Endothelial cell of umbilical vein (primary cell): Measurements from ENCODE around the gene ACSL4. TPM values are rescaled to one million over a fixed set of nuclear protein-coding genes. Genes with fewer than 3 reads are reported as not detected.

ENCODE experiments used
- BruUV-seq: library from RNA; stranded (reverse); fragments of 400-500 nt; replicated peaks from 2 replicates; lab custom pipeline; 2021; lab: Mats Ljungman, UMichigan
- CTCF ChIA-PET: fragments of 300-600, 350-600 bp; sonication (Branson Sonifier 250); formaldehyde crosslinking; loops from one replicate; lab custom pipeline; 2021; ENCODE audit warnings: antibody characterized with exemption, inconsistent platforms; lab: Charles Lee
- POLR2A ChIA-PET: fragments of 300-600, 350-600 bp; sonication (Branson Sonifier 250); formaldehyde crosslinking; loops from one replicate; lab custom pipeline; 2021; ENCODE audit warnings: antibody characterized with exemption, inconsistent platforms; lab: Charles Lee
- DNase-seq: peaks from one replicate; pipeline ENCODE4 v3.0.0-alpha.2; 2011; ENCODE audit warnings: low read depth, low spot score
- FAIRE-seq: peaks from 2 replicates; lab custom pipeline; 2011; peaks lifted over from hg19 to GRCh38; lab: Jason Lieb, UNC
- H2AFZ ChIP-seq: 2 replicates; pipeline ENCODE4 v1.6.0; 2012; ENCODE audit warnings: low read depth, low read length, control low read depth, inconsistent platforms
- H3K27ac ChIP-seq: 2 replicates; pipeline ENCODE4 v1.5.1; 2011; ENCODE audit warnings: low read depth, mild to moderate bottlenecking, control low read depth, low read length, moderate library complexity; ENCODE audit not compliant: insufficient read depth
- H3K27me3 ChIP-seq, 2 experiments: 2 replicates each; pipeline versions ENCODE4 v1.6.0 to v1.6.1; 2011; ENCODE audit warnings: low read length in 2 of 2, mixed read lengths in 1 of 2; ENCODE audit not compliant: control insufficient read depth in 2 of 2, insufficient read depth in 2 of 2
- H3K36me3 ChIP-seq, 2 experiments: 2 replicates in 1 of 2; 3 replicates in 1 of 2; pipeline ENCODE4 v1.5.1; 2011; ENCODE audit warnings: low read length in 2 of 2, mild to moderate bottlenecking in 1 of 2, moderate library complexity in 1 of 2; ENCODE audit not compliant: control insufficient read depth in 2 of 2, insufficient read depth in 2 of 2; ENCODE audit errors: extremely low read depth in 1 of 2
- H3K4me1 ChIP-seq: 3 replicates; pipeline ENCODE4 v1.5.1; 2011; ENCODE audit warnings: mild to moderate bottlenecking, low read length; ENCODE audit not compliant: control insufficient read depth, insufficient read depth; ENCODE audit errors: extremely low read depth
- H3K4me2 ChIP-seq: 2 replicates; pipeline ENCODE4 v1.6.1; 2011; ENCODE audit warnings: low read length, control low read depth, mixed read lengths; ENCODE audit not compliant: insufficient read depth
- H3K4me3 ChIP-seq, 3 experiments: fragments of 200-600 bp in 1 of 3; sonication (generic), shearing (Covaris generic) in 1 of 3; replicated peaks in 1 of 3; 2 replicates each; pipeline ENCODE4 v1.5.1; 2011 to 2016; ENCODE audit warnings: control low read depth in 3 of 3, low read length in 3 of 3, mild to moderate bottlenecking in 2 of 3, inconsistent platforms in 1 of 3, low read depth in 1 of 3, moderate library complexity in 1 of 3; ENCODE audit not compliant: insufficient read depth in 1 of 3
- H3K79me2 ChIP-seq: 2 replicates; pipeline ENCODE4 v1.6.0; 2012; ENCODE audit warnings: low read length, inconsistent platforms; ENCODE audit not compliant: control insufficient read depth, insufficient read depth
- H3K9ac ChIP-seq: replicated peaks from 2 replicates; pipeline ENCODE3; 2011; ENCODE audit warnings: low read length, control low read depth; ENCODE audit not compliant: insufficient read depth; ENCODE audit errors: extremely low read depth
- H3K9me1 ChIP-seq: replicated peaks from 3 replicates; pipeline ENCODE4 v1.6.0; 2011; ENCODE audit warnings: mild to moderate bottlenecking, low read length; ENCODE audit not compliant: control insufficient read depth, insufficient read depth; ENCODE audit errors: extremely low read depth
- H3K9me3 ChIP-seq: replicated peaks from 2 replicates; pipeline ENCODE4 v1.5.1; 2012; ENCODE audit warnings: low read length, inconsistent platforms; ENCODE audit not compliant: control insufficient read depth, insufficient read depth
- H4K20me1 ChIP-seq: replicated peaks from 2 replicates; pipeline ENCODE3; 2011; ENCODE audit warnings: mild to moderate bottlenecking, low read length; ENCODE audit not compliant: control insufficient read depth, insufficient read depth; ENCODE audit errors: extremely low read depth
- CTCF ChIP-seq, 2 donors: IDR thresholded peaks; 1 replicate in 1 of 2; 2 replicates in 1 of 2; pipeline ENCODE4 v1.5.1; 2011; ENCODE audit warnings: low read length in 2 of 2, mild to moderate bottlenecking in 2 of 2, moderate library complexity in 2 of 2, control low read depth in 1 of 2, inconsistent platforms in 1 of 2, low read depth in 1 of 2; ENCODE audit not compliant: insufficient read depth in 1 of 2; ENCODE audit errors: extremely low read depth in 1 of 2
- EZH2 ChIP-seq: IDR thresholded peaks from 2 replicates; pipeline ENCODE4 v1.6.1; 2012; ENCODE audit warnings: borderline replicate concordance, low read depth, mild to moderate bottlenecking, moderate library complexity, low read length, inconsistent platforms; ENCODE audit not compliant: severe bottlenecking
- FOS ChIP-seq: IDR thresholded peaks from 2 replicates; pipeline ENCODE4 v1.6.1; 2011; ENCODE audit warnings: mild to moderate bottlenecking, low read length, moderate library complexity, borderline replicate concordance; ENCODE audit not compliant: insufficient read depth
- GATA2 ChIP-seq: IDR thresholded peaks from 2 replicates; pipeline ENCODE4 v1.7.0; 2011; ENCODE audit warnings: low read depth, mild to moderate bottlenecking, moderate library complexity, mixed read lengths, low read length; ENCODE audit not compliant: insufficient read length, insufficient read depth
- JUN ChIP-seq: IDR thresholded peaks from 2 replicates; pipeline ENCODE4 v1.6.1; 2011; ENCODE audit warnings: borderline replicate concordance, low read depth; ENCODE audit not compliant: insufficient read length, insufficient read depth
- POLR2A ChIP-seq: IDR thresholded peaks from 2 replicates; pipeline ENCODE4 v1.6.1; 2012; ENCODE audit warnings: low read depth, mild to moderate bottlenecking, control low read depth, low read length
- POLR2AphosphoS5 ChIP-seq: IDR thresholded peaks from 2 replicates; pipeline ENCODE4 v1.6.1; 2012; ENCODE audit warnings: low read depth, mild to moderate bottlenecking, control low read depth, low read length, moderate library complexity; ENCODE audit not compliant: insufficient read depth
- dilution Hi-C: fragments of 300-500 bp; cut with MboI; formaldehyde crosslinking; loops from one replicate; pipeline ENCODE4 v1.15.0; 2019; ENCODE audit warnings: low sequenced_read_pairs; ENCODE audit not compliant: extremely low pct_ligation_motif_present
- intact Hi-C: fragments of 100-400 bp; cut with micrococcal nuclease; formaldehyde crosslinking; loops from one replicate; pipeline ENCODE4 v1.10.0; 2022
- polyA plus RNA-seq, 4 experiments: library from polyadenylated mRNA; depleted of rRNA in 3 of 4; stranded (reverse) in 3 of 4; unstranded in 1 of 4; fragments of >200 nt; gene quantifications; 2 replicates each; pipeline versions ENCODE4 v1.2.1 to v1.2.3, GENCODE V29; 2011 to 2012; ENCODE audit warnings: missing spikeins in 1 of 4
- total RNA-seq: library from RNA; stranded (reverse); gene quantifications from 2 replicates; pipeline ENCODE4 v1.2.3, GENCODE V29; 2021
- TF ChIP-seq, protein P1 (sequence below): IDR thresholded peaks from 2 replicates; pipeline ENCODE4 v1.6.1; 2011; ENCODE audit not compliant: insufficient read depth, insufficient read length

ACSL4 gene
- total and polyA plus RNA-seq, 2 donors (not counting 3 experiments of a cell fraction or from before 2014, with no cell fraction given), result 20.7 to 85.5 TPM

DNA sequence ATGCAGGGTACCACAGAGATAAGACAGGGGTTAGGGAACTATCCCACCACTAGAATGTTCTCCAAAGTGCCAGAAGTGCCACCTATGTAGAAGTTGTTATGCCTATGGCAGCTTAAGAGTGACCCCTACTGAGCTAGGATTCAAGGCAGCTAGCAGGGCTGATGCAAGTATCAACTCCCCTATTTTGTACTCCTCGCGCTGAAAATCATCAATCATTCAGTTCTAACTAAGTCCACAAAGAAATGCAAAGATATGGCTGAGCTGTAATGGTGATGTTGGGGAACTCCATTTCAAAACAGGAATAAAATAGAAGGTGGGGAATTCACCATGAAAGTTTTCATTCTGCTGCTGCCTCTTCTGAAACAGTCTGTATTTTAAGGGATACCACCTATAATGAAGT lies 13.8 kb downstream of the ACSL4 start:
- DNase-seq (no peak), FAIRE-seq (no peak)
- intact Hi-C loops (no loop called here), dilution Hi-C loops (no loop called here)
- Histone ChIP-seq H3K9me1 (no peaks in the 10 kb centered on the region), H3K27me3 (no peaks in the 10 kb centered on the region), H3K9ac (no peak overlapping the region), H3K4me1 (peaks cover 13% of the 10 kb centered on the region), H3K36me3 (no peaks in the 10 kb centered on the region), H3K79me2 (peaks cover 82% of the 10 kb centered on the region), H2AFZ (no peak overlapping the region), H3K9me3 (no peaks in the 10 kb centered on the region), H3K4me3 (no peak overlapping the region), H4K20me1 (no peaks in the 10 kb centered on the region), H3K4me2 (no peak overlapping the region), H3K27ac (no peak overlapping the region)
- ChIA-PET CTCF (interaction anchor here (1.6 to 3.7 kb wide), 2 partner anchors 138 to 172 kb away, joined by 3 to 17 read pairs; no protein-coding TSS in a partner anchor), POLR2A (interaction anchor here (1.0 kb wide), 1 partner anchor 138 kb away, joined by 3 read pairs; no protein-coding TSS in a partner anchor)
- no peak for TF ChIP-seq FOS
- TF ChIP-seq GATA2, result no peak
- TF ChIP-seq, protein P1, sequence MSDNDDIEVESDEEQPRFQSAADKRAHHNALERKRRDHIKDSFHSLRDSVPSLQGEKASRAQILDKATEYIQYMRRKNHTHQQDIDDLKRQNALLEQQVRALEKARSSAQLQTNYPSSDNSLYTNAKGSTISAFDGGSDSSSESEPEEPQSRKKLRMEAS, result no peak
- TF ChIP-seq POLR2AphosphoS5, result no peak
- TF ChIP-seq POLR2A, result no peak
- TF ChIP-seq JUN, result no peak
- no peak for TF ChIP-seq EZH2
- no peak for TF ChIP-seq CTCF (IDR thresholded peaks at IDR 0.05; ENCODE audit: extremely low read depth in 1 of 2, insufficient read depth in 1 of 2, low read depth in 1 of 2, low read length in 2 of 2)
- BruUV-seq, result no TSS peak
